HG02678 (cell line): Measurements from ENCODE around the gene CNTNAP5.
"Not testable (repeated sequence)": the region's sequence is repeated elsewhere in the genome, so short reads cannot be mapped to it uniquely, and the experiment has no call there.

Experiments
- ATAC-seq: cut with Tn5 transposase; IDR thresholded peaks from one replicate; pipeline ENCODE4 v1.9.1; 2021; ENCODE audit warnings: mild to moderate bottlenecking, moderate library complexity; ENCODE audit not compliant: unreplicated experiment

The CNTNAP5 gene

DNA sequence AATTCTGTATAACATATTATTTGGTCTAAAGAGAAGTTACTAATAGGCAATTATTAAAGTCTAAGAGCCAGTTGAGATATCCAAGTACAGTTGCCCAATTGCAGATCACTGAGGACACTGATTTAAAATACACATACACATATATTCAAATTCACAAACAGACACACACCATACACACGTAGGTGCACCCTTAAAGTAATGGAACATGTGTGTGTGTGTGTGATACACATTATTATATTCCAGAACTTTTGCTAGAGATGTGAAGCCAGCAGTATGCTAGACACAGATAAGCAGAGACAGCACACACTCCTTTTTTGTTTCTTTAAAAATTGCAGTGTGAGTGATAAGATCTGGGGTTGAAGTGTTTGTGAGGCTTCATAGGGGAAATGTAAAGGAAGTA lies 292.5 kb downstream of the CNTNAP5 start:
- ATAC-seq: no peak

DNA sequence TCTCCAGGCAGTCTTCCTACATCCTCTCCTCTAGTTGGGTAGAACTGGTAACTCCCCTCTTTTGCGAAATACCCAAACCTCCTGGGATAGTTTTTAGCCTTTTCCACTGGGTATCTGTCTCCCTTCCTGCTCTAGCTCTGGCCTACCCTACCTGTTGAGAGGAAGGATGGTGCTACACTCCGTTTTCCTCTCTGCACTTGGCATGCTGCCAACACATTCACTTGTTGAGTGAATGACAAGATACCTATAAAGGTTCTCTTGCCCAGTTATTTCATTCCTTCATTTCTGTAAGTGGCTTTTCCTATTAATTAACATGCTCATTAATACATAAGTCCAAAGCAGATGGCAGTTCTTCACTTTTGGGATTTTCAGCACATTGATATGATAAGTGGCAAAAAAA lies 293.8 kb downstream of the CNTNAP5 start:
- no peak for ATAC-seq

DNA sequence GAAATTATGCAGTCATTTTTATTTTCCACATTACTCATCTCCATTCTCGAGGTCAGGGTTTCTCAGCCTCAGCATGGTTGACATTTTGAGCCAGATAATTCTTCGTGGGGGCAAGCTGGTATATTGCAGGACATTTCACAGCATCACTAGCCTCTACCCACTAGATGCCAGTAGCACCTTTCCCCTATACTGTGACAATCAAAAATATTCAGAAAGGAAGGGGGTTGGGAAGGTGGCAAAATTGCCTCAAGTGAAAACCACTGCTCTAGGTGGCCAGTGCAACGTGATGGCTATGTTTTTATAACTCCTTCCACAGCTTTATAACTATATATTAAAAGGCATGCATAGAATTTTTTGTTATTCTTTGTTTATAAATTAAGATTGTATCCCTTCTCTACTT lies 294.5 kb downstream of the CNTNAP5 start:
- ATAC-seq: no peak

DNA sequence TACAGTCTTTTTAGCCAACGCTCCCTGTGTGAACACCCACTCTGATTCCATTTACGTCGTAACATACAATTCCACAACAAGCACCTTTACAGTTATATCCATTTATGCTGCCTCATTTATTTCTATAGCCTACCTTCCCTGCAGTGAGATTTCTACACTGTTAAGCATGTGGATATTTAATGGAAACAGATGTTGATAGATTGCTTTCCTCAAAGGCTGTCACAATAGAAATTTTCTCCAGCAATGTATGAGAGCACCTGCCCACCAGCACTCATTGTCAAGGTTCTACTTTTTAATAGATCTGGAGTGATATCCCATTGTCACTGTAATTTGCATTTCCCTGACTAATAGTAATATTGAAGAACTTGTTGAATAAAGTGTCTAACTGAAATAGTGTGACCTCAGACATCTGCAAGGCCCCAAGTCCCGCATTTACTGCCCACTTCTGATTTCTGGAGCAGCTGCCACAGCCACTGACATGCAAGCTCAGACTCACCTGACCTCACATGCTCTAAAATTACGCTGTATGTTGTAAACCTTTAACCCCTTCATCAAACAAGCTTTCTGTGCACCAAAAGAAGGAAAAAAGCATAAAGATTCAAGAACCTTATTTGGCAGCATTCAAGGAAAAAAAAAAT lies 295.1 kb downstream of the CNTNAP5 start:
- no peak for ATAC-seq

DNA sequence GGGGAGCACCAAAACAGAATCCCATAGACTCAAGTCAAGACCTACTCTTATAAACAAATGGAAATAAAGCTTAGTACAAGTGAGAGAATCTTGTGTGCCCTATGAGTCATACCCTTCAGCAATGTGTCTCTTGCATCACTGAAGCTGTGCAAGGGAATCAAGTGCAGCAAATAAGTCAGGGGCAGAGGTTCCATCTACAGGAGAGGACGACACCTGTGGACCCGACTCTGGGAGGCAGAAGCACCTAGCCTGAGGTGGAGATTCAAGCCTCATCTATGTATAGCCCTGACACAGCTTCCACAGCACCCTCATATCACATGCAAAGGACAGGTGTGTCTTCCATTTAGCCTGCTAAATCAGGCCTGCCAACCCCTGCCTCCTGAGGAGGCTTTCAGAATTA lies 298.2 kb downstream of the CNTNAP5 start:
- no peak for ATAC-seq

DNA sequence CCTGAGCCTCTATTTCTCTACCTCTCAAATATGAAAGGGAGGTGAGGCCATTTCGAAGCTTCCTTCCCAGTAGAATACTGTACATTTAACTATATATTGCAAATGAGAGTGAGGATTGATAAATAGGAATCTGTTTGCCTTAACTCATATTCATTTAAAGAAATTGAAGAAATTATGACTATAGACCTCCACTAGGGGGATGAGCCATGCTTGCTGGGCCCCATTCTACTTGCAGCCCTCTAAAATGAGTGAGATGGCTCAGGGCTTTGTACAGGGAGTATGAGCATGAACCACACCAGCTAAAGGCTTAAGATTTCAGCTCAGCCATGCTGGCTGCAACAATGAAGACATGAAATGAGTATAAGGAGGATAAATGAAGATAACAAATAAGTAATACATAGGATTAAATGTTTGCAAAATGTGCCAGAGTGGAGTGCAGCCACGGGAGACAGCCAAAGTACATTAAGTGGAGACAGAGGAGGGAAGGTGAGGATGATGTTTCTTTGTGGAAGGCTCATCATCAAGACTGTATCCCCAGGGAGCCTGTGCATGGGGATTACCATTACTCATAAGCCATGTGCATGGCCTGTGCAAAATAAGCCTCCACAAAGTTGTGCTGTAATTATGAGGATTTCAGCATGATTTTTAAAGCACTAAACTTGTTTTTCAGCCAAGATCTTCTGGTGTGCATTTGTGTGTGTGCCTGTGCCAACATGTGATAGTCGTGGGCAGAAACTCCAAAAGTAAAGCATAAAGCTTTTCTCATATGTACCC lies 300.8 kb downstream of the CNTNAP5 start:
- no peak for ATAC-seq

DNA sequence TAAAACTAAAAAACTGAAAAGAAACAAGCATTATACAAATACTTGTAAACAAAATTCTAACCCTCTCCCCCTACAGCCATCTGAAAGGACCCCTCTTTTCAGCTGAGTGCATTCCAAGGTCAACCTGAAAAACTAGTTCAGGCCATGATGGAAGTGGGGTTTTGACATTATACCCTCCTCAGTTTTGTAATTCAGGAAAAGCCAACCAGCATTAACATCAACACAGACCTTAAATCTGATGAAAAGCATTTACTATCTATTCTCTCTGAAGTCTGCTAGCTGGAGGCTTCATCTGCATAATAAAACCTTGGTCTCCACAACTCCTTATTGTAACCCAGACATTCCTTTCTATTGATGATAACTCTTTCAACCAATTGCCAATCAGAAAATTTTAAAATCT lies 302.2 kb downstream of the CNTNAP5 start:
- ATAC-seq: no peak

DNA sequence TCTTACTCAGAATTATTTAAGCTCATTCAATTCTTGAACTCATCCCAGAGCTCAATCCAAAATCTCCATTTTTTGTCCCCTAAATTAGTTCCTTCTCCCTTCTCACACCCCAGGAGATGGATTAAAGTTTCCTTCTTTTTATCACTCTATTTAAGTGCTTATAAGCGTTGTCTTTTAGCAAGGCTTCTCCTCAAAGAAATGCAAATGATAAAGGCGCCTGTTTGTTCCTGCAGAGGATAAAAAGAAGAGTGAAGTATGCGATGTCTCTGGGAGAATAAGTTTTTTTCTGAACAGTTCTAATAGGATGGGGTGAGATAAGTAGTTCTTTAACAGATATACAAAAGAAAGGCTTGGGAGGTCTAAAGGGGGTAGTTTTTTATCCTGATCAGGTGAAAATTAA lies 303.3 kb downstream of the CNTNAP5 start:
- no peak for ATAC-seq

DNA sequence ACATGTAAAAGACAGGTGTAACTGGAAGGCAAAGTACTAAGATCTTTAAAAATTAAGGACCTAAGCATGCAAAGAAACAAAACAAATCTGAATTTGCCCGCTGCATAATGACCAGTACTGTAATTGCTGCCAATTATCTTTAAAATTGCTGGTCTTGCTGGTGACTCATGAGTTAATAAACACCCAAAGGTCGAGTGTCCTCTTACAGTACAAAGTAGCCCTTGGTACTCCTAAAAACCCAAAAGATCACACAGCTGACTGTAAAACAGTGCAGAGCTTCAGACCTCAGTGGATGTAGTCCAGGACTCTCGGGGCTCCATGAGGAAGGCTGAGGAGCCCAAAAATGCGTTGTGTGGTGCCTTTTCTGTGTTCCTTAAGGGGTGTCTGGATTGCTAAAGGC lies 308.7 kb downstream of the CNTNAP5 start:
- no peak for ATAC-seq

DNA sequence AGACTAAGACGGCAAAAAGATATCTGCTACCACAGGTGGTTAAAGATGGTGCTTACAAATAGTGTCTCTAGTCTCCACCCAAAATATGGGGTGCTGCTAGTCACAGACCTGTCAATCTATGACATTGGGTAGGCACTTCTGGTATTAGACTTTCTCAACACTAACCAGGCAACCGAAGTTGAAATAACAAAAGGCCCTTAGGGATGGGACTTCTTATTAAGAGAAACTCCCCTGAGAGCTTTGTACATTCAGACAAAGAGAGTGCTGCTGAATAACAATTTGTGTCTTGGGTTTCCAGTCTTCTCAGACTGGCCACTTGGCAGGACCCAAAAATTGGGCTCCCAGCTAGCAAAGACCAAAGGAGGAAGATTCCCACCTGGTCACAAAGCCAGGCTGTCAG lies 310.0 kb downstream of the CNTNAP5 start:
- no peak for ATAC-seq

DNA sequence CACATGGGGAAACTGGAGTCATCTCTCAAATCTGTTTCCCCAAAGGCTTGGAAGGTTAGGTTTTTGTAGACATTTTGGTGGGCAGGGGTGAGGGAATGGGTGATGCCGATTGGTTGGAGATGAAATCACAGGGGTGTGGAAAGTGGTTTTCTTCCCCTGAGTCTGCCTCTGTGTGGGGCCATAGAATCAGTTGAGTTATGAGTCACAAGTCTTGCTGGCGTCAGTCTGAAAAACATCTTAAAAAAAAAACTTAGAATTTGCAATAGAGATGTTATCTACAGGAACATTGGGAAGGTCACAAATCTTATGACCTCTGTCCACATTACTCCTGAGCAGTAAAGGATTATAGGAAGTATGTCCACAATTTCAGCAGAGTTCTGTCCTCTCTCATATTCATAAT lies 314.6 kb downstream of the CNTNAP5 start:
- ATAC-seq: no peak

DNA sequence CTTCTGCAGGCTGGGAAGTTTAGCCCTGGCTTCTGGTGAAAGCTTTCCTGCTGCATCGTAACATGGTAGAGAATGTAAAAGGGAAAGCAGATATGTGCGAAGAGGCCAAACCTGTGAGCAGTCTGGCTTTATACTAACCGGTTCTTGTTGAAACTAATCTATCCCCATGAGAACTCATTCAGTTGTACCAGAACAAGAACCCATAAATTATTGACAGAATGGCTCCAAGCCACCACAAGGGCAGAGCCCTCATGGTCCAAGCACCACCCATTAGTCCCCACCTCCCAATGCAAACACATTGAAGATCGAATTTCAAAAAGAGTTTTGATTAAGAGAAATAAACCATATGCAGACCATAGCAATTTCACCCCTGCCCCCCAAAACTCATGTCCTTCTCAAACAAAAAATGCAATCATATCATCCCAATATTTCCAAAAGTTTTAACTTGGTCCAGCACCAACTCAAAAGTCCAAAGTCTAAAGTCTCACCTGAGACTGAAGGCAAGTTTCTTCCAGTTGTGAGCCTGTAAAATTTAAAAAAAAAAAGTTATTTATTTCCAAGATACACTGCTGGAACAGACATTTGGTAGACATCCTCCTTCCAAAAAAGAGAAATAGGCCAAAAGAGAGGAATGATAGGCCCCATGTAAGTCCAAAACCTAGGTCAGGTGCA lies 318.9 kb downstream of the CNTNAP5 start:
- ATAC-seq: no peak

DNA sequence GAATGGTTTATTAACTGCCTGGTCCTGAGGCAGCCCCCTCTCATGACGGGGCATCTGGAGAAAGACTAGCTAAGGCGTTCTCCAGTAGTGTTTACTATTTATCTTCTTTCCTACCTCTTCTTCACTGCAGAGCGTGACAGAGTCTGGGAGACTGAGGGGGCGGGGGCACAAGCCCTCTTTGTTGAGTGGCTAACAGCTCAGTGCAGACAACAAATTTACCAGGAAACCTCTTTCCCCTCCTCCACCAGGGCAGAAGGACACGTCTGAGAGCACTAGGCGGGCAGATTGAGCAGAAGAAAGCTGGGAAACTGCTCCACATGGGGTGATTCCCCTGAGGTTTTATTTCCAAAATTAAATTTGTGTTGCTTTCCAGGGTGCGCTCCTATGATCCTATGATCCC lies 322.1 kb downstream of the CNTNAP5 start:
- no peak for ATAC-seq

DNA sequence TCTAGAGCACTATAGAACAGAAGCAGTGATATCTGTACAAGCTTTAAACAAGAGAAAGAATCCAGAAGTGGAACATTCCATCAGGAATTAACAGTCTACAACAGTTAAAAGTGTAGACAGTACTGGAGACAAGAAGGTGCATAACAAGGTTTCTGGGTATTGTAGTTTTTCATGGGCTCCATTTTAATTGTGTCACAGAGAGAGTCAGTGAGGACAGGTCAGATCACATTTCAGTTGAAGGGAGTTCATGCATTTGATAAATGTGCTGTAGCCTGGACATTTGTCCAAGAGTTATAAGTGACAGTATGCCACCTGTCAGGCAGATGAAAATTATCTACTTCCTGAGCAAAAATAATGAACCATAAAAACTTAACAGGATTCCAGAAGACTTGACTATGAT lies 328.6 kb downstream of the CNTNAP5 start:
- ATAC-seq: no peak

DNA sequence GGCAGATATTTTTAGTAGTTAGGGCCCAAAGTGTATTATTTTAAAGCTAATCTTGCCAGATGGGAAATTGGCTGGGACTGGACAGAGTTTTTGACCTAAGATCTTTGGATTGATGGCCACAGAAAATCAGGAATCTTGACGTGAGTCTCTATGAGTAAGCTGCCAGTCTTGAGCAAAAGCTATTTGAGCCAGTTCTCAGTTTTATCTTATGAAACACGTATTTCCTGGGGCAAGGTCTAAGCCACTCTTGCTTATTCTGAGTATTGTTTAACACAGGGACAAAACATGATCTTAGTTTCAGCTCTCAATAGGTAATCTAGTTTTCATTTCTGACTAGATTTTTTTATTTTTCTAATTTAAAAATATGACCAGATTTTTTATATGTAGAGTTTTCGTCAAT lies 329.4 kb downstream of the CNTNAP5 start:
- ATAC-seq: no peak

DNA sequence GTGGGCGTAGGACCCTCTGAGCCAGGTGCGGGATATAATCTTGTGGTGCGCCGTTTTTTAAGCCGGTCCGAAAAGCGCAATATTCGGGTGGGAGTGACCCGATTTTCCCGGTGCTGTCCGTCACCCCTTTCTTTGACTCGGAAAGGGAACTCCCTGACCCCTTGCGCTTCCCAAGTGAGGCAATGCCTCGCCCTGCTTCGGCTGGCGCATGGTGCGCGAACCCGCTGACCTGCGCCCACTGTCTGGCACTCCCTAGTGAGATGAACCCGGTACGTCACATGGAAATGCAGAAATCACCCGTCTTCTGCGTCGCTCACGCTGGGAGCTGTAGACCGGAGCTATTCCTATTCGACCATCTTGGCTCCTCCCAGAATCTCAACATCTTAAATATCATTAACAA lies 336.9 kb downstream of the CNTNAP5 start:
- ATAC-seq: not testable (repeated sequence)

DNA sequence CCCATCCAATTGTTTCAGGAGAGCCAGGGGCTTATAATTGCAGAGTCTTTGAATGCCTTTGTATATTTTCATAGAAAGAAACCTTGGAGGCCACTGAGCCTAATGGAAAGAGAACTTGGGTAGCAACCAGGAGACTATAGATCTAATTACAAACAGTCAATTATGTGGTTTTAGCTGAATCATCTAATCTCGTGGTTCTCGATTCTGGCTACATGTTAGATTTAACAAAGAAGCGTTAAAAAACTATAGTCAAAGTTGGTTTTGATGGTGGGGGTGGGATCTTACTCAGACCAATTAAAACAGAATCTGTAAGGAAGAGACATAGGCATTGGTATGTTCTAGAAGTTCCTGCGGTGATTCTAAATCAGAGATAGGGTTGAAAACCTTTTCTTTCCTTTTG lies 344.1 kb downstream of the CNTNAP5 start:
- no peak for ATAC-seq

DNA sequence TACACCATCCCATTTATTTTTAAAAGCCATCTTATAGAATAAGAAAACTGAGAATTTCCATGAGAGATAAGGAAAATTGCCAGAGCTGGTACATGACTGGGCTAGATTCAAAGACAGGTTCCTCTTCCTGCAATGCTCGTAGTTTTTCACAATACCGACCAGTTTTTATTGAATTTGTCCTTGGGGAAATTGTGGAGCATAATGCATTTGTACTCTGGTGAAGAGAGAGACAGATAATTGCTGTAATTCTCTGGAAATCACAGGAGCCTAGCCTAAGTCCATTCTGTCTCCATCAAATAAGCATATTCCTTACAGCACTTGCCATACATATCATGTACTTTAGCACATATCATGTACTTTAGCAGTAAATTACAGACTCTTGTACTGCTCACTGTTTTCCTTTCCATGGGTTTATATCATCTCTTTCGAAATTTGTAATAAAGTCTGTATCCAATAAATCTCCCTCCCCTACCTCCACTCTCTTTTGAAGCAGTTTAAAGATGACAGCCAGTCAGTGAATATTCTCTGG lies 355.2 kb downstream of the CNTNAP5 start:
- ATAC-seq: no peak

DNA sequence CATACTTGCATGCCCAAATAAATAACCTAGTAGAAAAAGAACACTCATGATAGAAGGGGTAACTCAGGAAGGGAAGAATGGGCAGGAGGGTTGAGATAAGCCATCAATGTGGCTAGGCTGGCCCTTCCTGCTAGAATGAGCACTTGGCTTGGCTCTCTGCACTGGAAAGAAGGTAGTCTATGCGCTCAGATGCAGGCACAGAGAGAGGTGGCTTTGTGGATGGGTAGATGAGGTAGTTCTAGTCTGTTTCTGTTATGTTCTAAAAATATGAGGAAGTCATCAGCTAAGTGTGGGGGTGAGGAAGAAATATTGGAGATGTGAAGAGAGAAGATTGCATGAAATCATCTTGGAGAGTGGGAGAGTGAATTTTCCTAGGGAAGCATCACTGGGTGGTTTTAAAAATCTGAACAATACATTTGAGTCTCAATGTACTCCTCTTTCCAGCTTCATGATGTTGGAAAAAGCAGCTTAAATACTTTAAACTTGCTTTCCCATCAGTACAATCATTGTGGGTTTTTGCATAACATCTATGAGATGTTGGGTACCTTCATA lies 357.1 kb downstream of the CNTNAP5 start:
- no peak for ATAC-seq

DNA sequence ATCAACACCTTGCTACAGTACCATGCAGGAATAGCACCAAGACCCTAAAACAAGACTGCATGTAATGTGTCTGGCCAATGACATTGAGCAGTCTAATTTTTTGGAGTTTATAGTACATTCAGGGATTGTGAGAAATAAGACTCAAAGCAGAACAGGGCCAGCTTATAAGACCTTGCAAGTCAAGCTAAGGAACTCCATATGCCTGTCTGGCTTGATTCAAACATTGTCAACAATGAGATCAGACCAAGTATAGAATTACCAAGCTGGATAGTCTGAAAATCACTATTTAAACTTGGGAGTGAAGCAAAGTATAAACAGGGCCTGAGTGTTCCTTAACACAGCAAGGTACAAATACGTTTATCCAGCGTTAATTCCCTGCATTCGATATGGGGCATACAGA lies 370.9 kb downstream of the CNTNAP5 start:
- no peak for ATAC-seq

DNA sequence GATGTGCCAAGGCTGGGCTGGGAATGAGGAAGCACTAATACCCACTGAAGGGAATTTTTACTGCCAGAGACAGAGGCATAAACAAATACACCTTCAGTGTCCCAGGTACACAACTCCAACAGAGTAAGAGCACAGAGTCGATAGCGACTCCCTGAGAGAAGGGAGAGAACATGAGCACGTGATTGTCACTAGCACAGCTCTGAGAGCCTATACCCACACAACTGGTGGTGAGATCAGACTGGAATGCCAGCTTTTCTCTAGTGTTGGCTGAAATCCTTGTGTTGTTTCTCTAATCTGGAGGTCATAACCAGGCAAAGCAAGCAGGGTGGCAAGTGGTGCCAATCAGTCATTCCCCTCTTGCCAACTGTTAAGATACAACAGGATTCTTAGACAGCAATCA lies 377.2 kb downstream of the CNTNAP5 start:
- no peak for ATAC-seq
